Measurements from ENCODE around the gene KRTAP24-1. TPM values are rescaled to one million over a fixed set of nuclear protein-coding genes. Genes with fewer than 3 reads are reported as not detected.

The KRTAP24-1 gene
- total RNA-seq, 8 experiments from 2014 or later = not detected

DNA sequence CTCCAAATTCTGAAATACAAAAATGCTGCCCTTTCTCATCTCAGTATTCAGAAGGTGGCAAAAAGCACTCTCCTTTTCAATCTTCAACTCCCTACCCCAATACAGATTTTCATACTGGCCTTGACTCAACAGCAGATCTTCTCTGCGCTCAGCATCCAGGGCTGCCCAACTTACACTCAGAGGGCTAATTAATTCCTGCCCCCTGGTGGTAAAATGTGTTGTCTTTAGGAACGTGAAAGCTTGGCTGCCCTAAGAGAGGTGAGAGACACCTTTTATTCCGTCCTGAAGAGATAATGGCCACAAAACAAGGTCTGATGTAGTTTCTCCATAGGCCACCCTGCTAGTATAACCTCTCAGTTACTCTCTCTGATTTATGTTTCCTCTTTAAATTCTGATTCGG lies 25.0 kb downstream of the KRTAP24-1 start:
- Histone ChIP-seq H3K4me1 (replicated peaks in 1 of 2) (peaks cover 2 to 3% of the 10 kb centered on the region in 2 donors), H3K4me3 (no peak overlapping the region), H3K27ac (no peak overlapping the region)
- 14 to 69% (median 59%) methylated on average over 1 to 4 of the region's 4 CpGs; no CpG with 5 or more reads in 1 of the 10 experiments for WGBS, 10 experiments
- ATAC-seq (replicated peaks in 6 of 8) = peak in 1 of 8 experiments; percentile 43
- in situ Hi-C loops (cut with MboI; ENCODE audit: low pct_unique_long_range_greater_than_20kb in 2 of 9, low sequenced_read_pairs in 9 of 9, unreplicated experiment in 9 of 9) = no loop called here

- peaks cover 2 to 3% of the 10 kb centered on the region in 2 donors for H3K4me1 ChIP-seq (replicated peaks in 1 of 2)
- no peak overlapping the region for H3K4me3 ChIP-seq
- no peak overlapping the region for H3K27ac ChIP-seq
- in situ Hi-C loops (cut with MboI; ENCODE audit: low pct_unique_long_range_greater_than_20kb in 2 of 9, low sequenced_read_pairs in 9 of 9, unreplicated experiment in 9 of 9) = no loop called here
- ATAC-seq (replicated peaks in 6 of 8) = no peak
- 40 to 100% (median 88%) methylated on average over 1 to 4 of the region's 4 CpGs; no CpG with 5 or more reads in 2 of the 10 experiments for WGBS, 10 experiments
These were observed 26.6 kb downstream of the KRTAP24-1 start for GRCh38 chr21:30256100-30256499.

GRCh38 chr21:30255679-30256078 lies 27.1 kb downstream of the KRTAP24-1 start:
- Histone ChIP-seq H3K4me1 (replicated peaks in 1 of 2) (peaks cover under 1 to 3% of the 10 kb centered on the region in 2 donors), H3K27ac (no peak overlapping the region), H3K4me3 (no peak overlapping the region)
- in situ Hi-C loops (cut with MboI; ENCODE audit: low pct_unique_long_range_greater_than_20kb in 2 of 9, low sequenced_read_pairs in 9 of 9, unreplicated experiment in 9 of 9) = no loop called here
- WGBS, 10 experiments = 0 to 50% (median 20%) methylated on average over 1 of the region's 1 CpG; no CpG with 5 or more reads in 3 of the 10 experiments
- ATAC-seq (replicated peaks in 6 of 8) = no peak

DNA sequence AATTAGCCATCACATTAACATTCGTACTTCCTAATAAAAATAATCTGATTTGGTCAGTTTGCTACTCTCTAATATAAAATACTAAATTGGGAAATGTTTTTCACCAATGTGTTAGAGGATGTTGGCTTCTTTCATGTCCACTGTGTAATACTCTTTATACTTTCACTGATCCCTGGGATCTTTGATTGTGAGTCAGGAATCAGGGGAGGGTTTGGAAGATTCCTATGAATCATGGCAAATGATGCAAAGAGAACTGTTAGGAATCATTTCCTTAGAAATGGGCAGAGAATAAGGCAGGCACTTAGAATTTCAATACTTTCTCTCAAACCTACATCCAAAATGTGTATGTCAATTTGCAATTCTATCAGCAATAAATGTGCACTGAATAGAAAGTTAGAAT lies 31.0 kb downstream of the KRTAP24-1 start:
- ATAC-seq (replicated peaks in 6 of 8) = no peak
- Histone ChIP-seq H3K27ac (no peak overlapping the region), H3K4me1 (replicated peaks in 1 of 2) (no peaks in the 10 kb centered on the region), H3K4me3 (no peak overlapping the region)
- 20 to 100% (median 56%) methylated on average over 1 of the region's 1 CpG; no CpG with 5 or more reads in 5 of the 10 experiments for WGBS, 10 experiments
- in situ Hi-C loops (cut with MboI; ENCODE audit: low pct_unique_long_range_greater_than_20kb in 2 of 9, low sequenced_read_pairs in 9 of 9, unreplicated experiment in 9 of 9) = no loop called here

GRCh38 chr21:30249936-30250335 lies 32.8 kb downstream of the KRTAP24-1 start:
- ATAC-seq (replicated peaks in 6 of 8) = no peak
- no peaks in the 10 kb centered on the region for H3K4me1 ChIP-seq (replicated peaks in 1 of 2)
- in situ Hi-C loops (cut with MboI; ENCODE audit: low pct_unique_long_range_greater_than_20kb in 2 of 9, low sequenced_read_pairs in 9 of 9, unreplicated experiment in 9 of 9) = no loop called here

GRCh38 chr21:30248844-30249243 lies 33.9 kb downstream of the KRTAP24-1 start:
- in situ Hi-C loops (cut with MboI; ENCODE audit: low pct_unique_long_range_greater_than_20kb in 2 of 9, low sequenced_read_pairs in 9 of 9, unreplicated experiment in 9 of 9) = no loop called here
- Histone ChIP-seq H3K4me1 (replicated peaks in 1 of 2) (no peaks in the 10 kb centered on the region), H3K4me3 (no peak overlapping the region), H3K27ac (no peak overlapping the region)
- WGBS, 10 experiments = 50 to 100% (median 94%) methylated on average over 1 to 8 of the region's 9 CpGs; no CpG with 5 or more reads in 1 of the 10 experiments
- ATAC-seq (replicated peaks in 6 of 8) = no peak

More at GRCh38 chr21:30249936-30250335, 32.8 kb downstream of the KRTAP24-1 start:
- 0 to 100% (median 64%) methylated on average over 1 to 3 of the region's 3 CpGs; no CpG with 5 or more reads in 1 of the 10 experiments for WGBS, 10 experiments
- Histone ChIP-seq H3K27ac (no peak overlapping the region), H3K4me3 (no peak overlapping the region)

DNA sequence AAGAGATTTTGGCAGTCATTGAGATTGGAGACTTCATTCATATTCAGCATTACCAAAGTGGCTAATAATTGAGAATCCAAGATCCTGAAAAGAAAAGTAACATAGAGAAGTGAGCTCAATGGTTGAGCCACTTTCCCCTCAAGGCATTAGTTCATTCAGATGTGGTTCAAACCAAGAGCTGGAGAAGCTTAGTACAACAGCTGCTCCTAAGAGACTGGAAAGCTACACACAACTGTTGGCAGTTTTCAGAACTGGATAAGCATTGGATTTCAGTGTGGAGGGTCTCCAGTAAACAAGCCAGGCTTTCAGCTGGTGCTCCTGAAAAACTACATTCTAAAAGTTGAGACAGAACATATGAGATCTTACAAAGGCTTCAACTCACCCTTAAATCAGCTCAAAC lies 37.7 kb downstream of the KRTAP24-1 start:
- peaks cover 0 to 4% of the 10 kb centered on the region in 2 donors for H3K4me1 ChIP-seq (replicated peaks in 1 of 2)
- in situ Hi-C loops (cut with MboI; ENCODE audit: low pct_unique_long_range_greater_than_20kb in 2 of 9, low sequenced_read_pairs in 9 of 9, unreplicated experiment in 9 of 9) = no loop called here
- no peak overlapping the region for H3K4me3 ChIP-seq
- ATAC-seq (replicated peaks in 6 of 8) = no peak
- H3K27ac ChIP-seq = no peak overlapping the region

GRCh38 chr21:30243691-30244090 lies 39.1 kb downstream of the KRTAP24-1 start:
- ATAC-seq (replicated peaks in 6 of 8) = no peak
- peaks cover 0 to 4% of the 10 kb centered on the region in 2 donors for H3K4me1 ChIP-seq (replicated peaks in 1 of 2)
- in situ Hi-C loops (cut with MboI; ENCODE audit: low pct_unique_long_range_greater_than_20kb in 2 of 9, low sequenced_read_pairs in 9 of 9, unreplicated experiment in 9 of 9) = no loop called here

GRCh38 chr21:30240661-30241060 lies 42.1 kb downstream of the KRTAP24-1 start:
- in situ Hi-C loops (cut with MboI; ENCODE audit: low pct_unique_long_range_greater_than_20kb in 2 of 9, low sequenced_read_pairs in 9 of 9, unreplicated experiment in 9 of 9) = no loop called here
- ATAC-seq (replicated peaks in 6 of 8) = no peak
- Histone ChIP-seq H3K27ac (no peak overlapping the region), H3K4me3 (no peak overlapping the region), H3K4me1 (replicated peaks in 1 of 2) (peaks cover 0 to 4% of the 10 kb centered on the region in 2 donors)
- 33 to 100% (median 85%) methylated on average over 2 to 3 of the region's 3 CpGs; no CpG with 5 or more reads in 6 of the 10 experiments for WGBS, 10 experiments

More at GRCh38 chr21:30243691-30244090, 39.1 kb downstream of the KRTAP24-1 start:
- Histone ChIP-seq H3K27ac (no peak overlapping the region), H3K4me3 (no peak overlapping the region)

DNA sequence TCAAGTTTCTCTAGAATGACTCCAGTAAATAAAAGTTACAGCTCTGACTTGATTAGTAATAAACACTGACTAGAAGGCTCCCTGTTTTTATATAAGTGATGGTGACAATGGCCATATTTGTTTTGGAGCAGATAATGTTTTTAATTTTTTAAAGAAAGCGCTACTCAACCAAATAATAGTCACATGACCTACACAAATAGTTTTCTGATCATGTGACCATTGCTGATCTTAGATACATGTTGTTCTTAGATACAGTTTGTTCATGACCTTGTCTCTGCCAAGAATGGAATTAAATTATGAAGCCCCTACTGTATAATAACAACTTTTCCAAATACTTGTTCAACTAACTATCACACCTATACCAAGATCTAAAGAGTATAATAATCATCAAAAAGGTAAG lies 44.6 kb downstream of the KRTAP24-1 start:
- WGBS, 10 experiments = 13 to 100% (median 78%) methylated on average over 1 of the region's 1 CpG; no CpG with 5 or more reads in 4 of the 10 experiments
- Histone ChIP-seq H3K4me3 (no peak overlapping the region), H3K27ac (no peak overlapping the region), H3K4me1 (replicated peaks in 1 of 2) (peaks cover 2 to 8% of the 10 kb centered on the region in 2 donors)
- no peak for ATAC-seq (replicated peaks in 6 of 8)
- in situ Hi-C loops (cut with MboI; ENCODE audit: low pct_unique_long_range_greater_than_20kb in 2 of 9, low sequenced_read_pairs in 9 of 9, unreplicated experiment in 9 of 9) = no loop called here

DNA sequence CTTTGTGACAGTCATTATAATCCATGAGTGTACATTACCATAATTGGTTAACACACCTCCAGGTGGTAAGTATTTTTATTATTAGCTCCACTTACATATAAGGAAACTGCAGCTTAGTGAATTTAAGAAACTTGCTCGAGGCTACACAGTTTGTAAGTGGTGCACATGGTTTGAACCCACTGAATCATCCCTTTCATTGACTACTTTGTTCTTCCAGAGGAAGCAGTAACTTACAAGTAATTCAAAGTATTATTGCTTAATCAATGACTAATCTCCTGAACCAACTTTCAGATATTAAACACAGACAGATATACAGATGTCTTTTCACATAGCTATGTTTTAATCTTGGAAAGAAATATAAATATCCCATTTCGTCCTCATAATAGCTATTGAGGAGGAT lies 48.1 kb downstream of the KRTAP24-1 start:
- 0 to 93% (median 60%) methylated on average over 1 to 2 of the region's 2 CpGs; no CpG with 5 or more reads in 1 of the 10 experiments for WGBS, 10 experiments
- ATAC-seq (replicated peaks in 6 of 8) = no peak
- Histone ChIP-seq H3K4me1 (replicated peaks in 1 of 2) (peaks cover 2 to 4% of the 10 kb centered on the region in 2 donors), H3K4me3 (no peak overlapping the region), H3K27ac (no peak overlapping the region)
- in situ Hi-C loops (cut with MboI; ENCODE audit: low pct_unique_long_range_greater_than_20kb in 2 of 9, low sequenced_read_pairs in 9 of 9, unreplicated experiment in 9 of 9) = no loop called here

- H3K4me3 ChIP-seq = no peak overlapping the region
- ATAC-seq (replicated peaks in 6 of 8) = no peak
- in situ Hi-C loops (cut with MboI; ENCODE audit: low pct_unique_long_range_greater_than_20kb in 2 of 9, low sequenced_read_pairs in 9 of 9, unreplicated experiment in 9 of 9) = no loop called here
- 5 to 100% (median 66%) methylated on average over 1 to 3 of the region's 3 CpGs; no CpG with 5 or more reads in 1 of the 10 experiments for WGBS, 10 experiments
- no peak overlapping the region for H3K27ac ChIP-seq
- peaks cover 2 to 4% of the 10 kb centered on the region in 2 donors for H3K4me1 ChIP-seq (replicated peaks in 1 of 2)
These were observed 48.7 kb downstream of the KRTAP24-1 start for GRCh38 chr21:30234050-30234449.

DNA sequence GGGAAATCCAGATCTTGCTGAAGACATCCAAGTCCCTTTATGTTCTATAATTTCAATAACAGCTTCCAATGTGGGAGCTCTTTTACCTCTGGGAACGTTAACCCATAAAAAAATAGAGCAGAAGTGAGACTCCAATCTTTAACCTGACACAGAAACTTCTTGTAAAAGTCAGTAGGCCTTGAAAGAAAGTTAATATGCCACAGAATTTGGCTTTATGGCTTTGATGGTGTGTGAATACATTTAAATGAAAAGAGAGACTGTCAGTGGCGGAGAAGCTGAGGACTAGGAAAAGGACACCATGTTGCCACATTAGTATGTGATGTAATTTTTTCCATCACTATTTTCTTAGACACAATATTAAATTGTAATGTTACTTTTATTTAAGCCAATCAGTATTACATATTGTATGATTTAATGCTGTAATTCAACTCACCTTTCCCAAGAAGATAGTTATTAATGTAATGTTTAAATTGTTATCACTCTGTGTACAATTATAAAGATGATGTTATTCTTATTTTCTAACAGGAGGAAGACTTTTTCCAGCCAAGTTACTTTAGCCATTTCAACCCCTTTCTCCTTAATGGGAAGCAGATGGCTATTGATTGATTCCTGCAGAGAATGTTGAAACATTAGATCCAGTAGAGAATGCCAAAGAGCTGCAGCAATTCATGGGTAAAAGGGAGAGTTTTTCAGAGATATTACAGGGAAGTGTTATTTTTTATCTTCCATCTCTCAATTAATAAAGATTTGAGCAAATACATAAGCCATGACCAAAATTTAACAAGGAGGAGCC lies 49.3 kb downstream of the KRTAP24-1 start:
- H3K4me3 ChIP-seq = no peak overlapping the region
- H3K27ac ChIP-seq = no peak overlapping the region
- ATAC-seq (replicated peaks in 6 of 8) = no peak
- 27 to 100% (median 80%) methylated on average over 1 to 2 of the region's 2 CpGs; no CpG with 5 or more reads in 1 of the 10 experiments for WGBS, 10 experiments
- in situ Hi-C loops (cut with MboI; ENCODE audit: low pct_unique_long_range_greater_than_20kb in 2 of 9, low sequenced_read_pairs in 9 of 9, unreplicated experiment in 9 of 9) = no loop called here
- peaks cover 2 to 4% of the 10 kb centered on the region in 2 donors for H3K4me1 ChIP-seq (replicated peaks in 1 of 2)

DNA sequence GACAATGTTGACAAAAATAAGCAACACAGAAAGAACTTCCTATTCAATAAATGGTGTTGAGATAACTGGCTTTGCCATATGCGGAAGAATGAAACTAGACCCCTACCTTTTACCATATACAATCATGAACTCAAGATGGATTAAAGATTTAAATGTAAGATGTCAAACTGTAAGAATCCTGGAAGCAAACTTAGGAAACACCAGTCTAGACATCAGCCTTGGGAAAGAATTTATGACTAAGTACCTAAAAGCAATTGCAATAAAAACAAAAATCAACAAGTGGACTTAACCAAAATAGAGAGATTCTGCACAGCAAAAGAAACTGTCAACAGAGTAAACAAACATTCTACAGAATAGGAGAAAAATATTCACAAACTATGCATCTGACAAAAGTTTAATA lies 50.7 kb downstream of the KRTAP24-1 start:
- Histone ChIP-seq H3K4me1 (replicated peaks in 1 of 2) (peaks cover 10% of the 10 kb centered on the region in 2 donors), H3K4me3 (no peak overlapping the region), H3K27ac (no peak overlapping the region)
- in situ Hi-C loops (cut with MboI; ENCODE audit: low pct_unique_long_range_greater_than_20kb in 2 of 9, low sequenced_read_pairs in 9 of 9, unreplicated experiment in 9 of 9) = no loop called here
- WGBS, 10 experiments = 100% methylated on average over 1 of the region's 1 CpG; no CpG with 5 or more reads in 1 of the 10 experiments
- ATAC-seq (replicated peaks in 6 of 8) = no peak
